ENCODE data around the gene NOX5. TPM values are rescaled to one million over a fixed set of nuclear protein-coding genes. Genes with fewer than 3 reads are reported as not detected.

Gene NOX5
- total RNA-seq, 1 donor from 2014 or later: not detected

DNA sequence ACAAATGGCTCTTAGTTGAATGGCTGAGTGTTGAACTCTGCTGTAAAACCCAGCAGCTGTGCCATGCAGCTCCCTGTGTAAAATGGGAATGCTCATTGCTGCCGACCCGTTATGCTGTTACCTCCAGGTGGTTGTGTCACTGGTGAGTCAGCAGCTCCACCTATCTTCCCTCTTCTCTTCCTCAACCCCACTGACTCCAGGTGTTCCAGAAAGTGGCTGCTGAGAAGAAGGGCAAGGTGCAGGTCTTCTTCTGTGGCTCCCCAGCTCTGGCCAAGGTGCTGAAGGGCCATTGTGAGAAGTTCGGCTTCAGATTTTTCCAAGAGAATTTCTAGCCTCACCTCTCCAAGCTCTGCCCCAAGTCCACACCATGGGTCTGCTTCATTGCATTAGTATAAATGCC is 41.9 kb downstream of the NOX5 start:
- H3K27me3 ChIP-seq (ENCODE audit: low read depth): peaks cover 9% of the 10 kb centered on the region
- H3K9me3 ChIP-seq (replicated peaks): no peaks in the 10 kb centered on the region
- TF ChIP-seq, protein P1, sequence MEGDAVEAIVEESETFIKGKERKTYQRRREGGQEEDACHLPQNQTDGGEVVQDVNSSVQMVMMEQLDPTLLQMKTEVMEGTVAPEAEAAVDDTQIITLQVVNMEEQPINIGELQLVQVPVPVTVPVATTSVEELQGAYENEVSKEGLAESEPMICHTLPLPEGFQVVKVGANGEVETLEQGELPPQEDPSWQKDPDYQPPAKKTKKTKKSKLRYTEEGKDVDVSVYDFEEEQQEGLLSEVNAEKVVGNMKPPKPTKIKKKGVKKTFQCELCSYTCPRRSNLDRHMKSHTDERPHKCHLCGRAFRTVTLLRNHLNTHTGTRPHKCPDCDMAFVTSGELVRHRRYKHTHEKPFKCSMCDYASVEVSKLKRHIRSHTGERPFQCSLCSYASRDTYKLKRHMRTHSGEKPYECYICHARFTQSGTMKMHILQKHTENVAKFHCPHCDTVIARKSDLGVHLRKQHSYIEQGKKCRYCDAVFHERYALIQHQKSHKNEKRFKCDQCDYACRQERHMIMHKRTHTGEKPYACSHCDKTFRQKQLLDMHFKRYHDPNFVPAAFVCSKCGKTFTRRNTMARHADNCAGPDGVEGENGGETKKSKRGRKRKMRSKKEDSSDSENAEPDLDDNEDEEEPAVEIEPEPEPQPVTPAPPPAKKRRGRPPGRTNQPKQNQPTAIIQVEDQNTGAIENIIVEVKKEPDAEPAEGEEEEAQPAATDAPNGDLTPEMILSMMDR (IDR thresholded peaks at IDR 0.05; ENCODE audit: borderline replicate concordance): no peak
- intact Hi-C loops (cut with micrococcal nuclease): loop anchor here (10.0 kb wide), 1 partner anchor 168 kb away; no protein-coding TSS in a partner anchor
- no peak for DNase-seq
- no peak overlapping the region for H3K27ac ChIP-seq (replicated peaks)
- H3K4me3 ChIP-seq: no peak overlapping the region
- H3K4me1 ChIP-seq: peaks cover 26% of the 10 kb centered on the region
- no peaks in the 10 kb centered on the region for H3K36me3 ChIP-seq

DNA sequence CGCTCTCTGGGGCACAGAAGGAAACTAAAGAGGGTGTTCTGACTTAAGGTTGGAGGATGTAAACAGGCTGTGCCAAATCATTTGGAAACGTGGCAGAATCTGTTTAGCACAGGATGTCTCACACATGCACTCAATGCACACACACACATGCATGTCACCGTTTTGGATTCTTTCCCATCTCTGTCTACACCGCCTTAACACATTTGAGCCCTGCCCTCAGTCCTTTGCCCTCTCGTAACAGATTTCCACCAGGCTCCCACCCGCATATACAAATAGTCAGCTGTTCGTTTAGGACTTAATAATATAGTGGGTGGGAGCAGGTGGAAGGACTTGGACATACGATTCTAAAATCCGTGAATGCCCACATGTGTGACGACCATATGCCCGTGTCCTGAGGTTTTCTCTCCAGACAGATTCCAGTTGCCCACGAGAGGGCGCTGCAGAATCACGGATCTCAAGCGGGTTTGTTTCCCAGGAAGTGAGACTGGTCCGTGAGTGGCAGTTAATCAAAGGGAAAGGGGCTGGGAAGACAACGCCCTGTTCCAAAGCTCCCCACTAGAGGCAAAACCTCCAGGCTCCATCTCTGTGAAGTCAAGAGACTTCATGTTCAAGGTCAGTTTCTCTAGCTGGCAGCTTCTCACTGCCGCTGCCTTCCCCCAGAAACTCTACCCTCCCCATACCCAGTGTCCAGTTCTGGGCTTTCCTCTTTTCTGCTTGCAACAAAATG is 44.5 kb downstream of the NOX5 start:
- TF ChIP-seq, protein P1 (IDR thresholded peaks at IDR 0.05; ENCODE audit: borderline replicate concordance): peak; percentile 89
- peak overlapping the region; percentile 75 for H3K27ac ChIP-seq (replicated peaks)

GRCh38 chr15:69059557-69059943 is 45.1 kb downstream of the NOX5 start:
- Histone ChIP-seq H3K27ac (replicated peaks) (peak overlapping the region; percentile 75), H3K4me1 (peaks cover 26% of the 10 kb centered on the region), H3K9me3 (replicated peaks) (no peaks in the 10 kb centered on the region), H3K4me3 (peak overlapping the region; percentile 26), H3K36me3 (no peaks in the 10 kb centered on the region), H3K27me3 (ENCODE audit: low read depth) (peaks cover 9% of the 10 kb centered on the region)
- TF ChIP-seq, protein P1 (IDR thresholded peaks at IDR 0.05; ENCODE audit: borderline replicate concordance): no peak
- intact Hi-C loops (cut with micrococcal nuclease): loop anchor here (2.0 to 10.0 kb wide), 2 partner anchors 165 to 335 kb away; no protein-coding TSS in a partner anchor
- no peak for DNase-seq

More for the DNA sequence above, 44.5 kb downstream of the NOX5 start:
- no peaks in the 10 kb centered on the region for H3K36me3 ChIP-seq
- intact Hi-C loops (cut with micrococcal nuclease): loop anchor here (2.0 to 10.0 kb wide), 2 partner anchors 166 to 336 kb away; no protein-coding TSS in a partner anchor
- peaks cover 26% of the 10 kb centered on the region for H3K4me1 ChIP-seq
- peak overlapping the region; percentile 26 for H3K4me3 ChIP-seq
- no peaks in the 10 kb centered on the region for H3K9me3 ChIP-seq (replicated peaks)
- DNase-seq: peak; percentile 89
- H3K27me3 ChIP-seq (ENCODE audit: low read depth): peaks cover 9% of the 10 kb centered on the region

DNA sequence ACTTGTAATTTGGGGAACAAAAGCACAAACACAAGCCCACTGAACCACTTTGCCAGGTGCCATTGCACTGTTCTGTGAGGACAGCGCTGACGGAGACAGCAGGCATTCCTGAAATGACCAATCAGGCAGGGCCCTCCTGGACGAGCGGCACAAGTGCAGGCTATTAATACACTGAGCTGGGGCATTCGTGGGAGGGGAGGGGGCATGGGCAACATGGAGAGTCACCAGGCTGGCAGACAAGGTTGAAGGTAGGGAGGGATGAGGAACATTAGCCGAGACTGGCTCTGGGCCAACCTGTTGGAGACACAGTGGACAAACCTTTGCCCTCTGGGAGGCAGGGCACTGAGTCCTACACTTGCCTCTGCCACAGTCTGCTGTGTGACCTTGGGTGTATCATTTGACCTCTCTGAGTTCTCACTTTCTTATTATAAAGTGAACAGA is 45.6 kb downstream of the NOX5 start:
- peaks cover 9% of the 10 kb centered on the region for H3K27me3 ChIP-seq (ENCODE audit: low read depth)
- intact Hi-C loops (cut with micrococcal nuclease): no loop called here
- H3K4me3 ChIP-seq: no peak overlapping the region
- H3K27ac ChIP-seq (replicated peaks): peak overlapping the region; percentile 75
- TF ChIP-seq, protein P1 (IDR thresholded peaks at IDR 0.05; ENCODE audit: borderline replicate concordance): no peak
- H3K9me3 ChIP-seq (replicated peaks): no peaks in the 10 kb centered on the region
- H3K36me3 ChIP-seq: no peaks in the 10 kb centered on the region
- peak; percentile 69 for DNase-seq
- H3K4me1 ChIP-seq: peaks cover 26% of the 10 kb centered on the region

- peak overlapping the region; percentile 75 for H3K27ac ChIP-seq (replicated peaks)
- peaks cover 4% of the 10 kb centered on the region for H3K27me3 ChIP-seq (ENCODE audit: low read depth)
- intact Hi-C loops (cut with micrococcal nuclease): no loop called here
- peaks cover 26% of the 10 kb centered on the region for H3K4me1 ChIP-seq
- no peaks in the 10 kb centered on the region for H3K36me3 ChIP-seq
- H3K9me3 ChIP-seq (replicated peaks): no peaks in the 10 kb centered on the region
- no peak for DNase-seq
- TF ChIP-seq, protein P1 (IDR thresholded peaks at IDR 0.05; ENCODE audit: borderline replicate concordance): no peak
- H3K4me3 ChIP-seq: no peak overlapping the region
Observed at GRCh38 chr15:69060744-69061143, 46.2 kb downstream of the NOX5 start.

Data from left ventricle myocardium inferior (tissue), 1 donor.